Endothelial cell of umbilical vein (primary cell): Measurements from ENCODE around the gene CD300C.

Experiments used
- CTCF ChIP-seq, 2 donors: IDR thresholded peaks; 1 replicate in 1 of 2; 2 replicates in 1 of 2; pipeline ENCODE4 v1.5.1; 2011; ENCODE audit warnings: low read length in 2 of 2, mild to moderate bottlenecking in 2 of 2, moderate library complexity in 2 of 2, control low read depth in 1 of 2, inconsistent platforms in 1 of 2, low read depth in 1 of 2; ENCODE audit not compliant: insufficient read depth in 1 of 2; ENCODE audit errors: extremely low read depth in 1 of 2
- EZH2 ChIP-seq: IDR thresholded peaks from 2 replicates; pipeline ENCODE4 v1.6.1; 2012; ENCODE audit warnings: borderline replicate concordance, low read depth, mild to moderate bottlenecking, moderate library complexity, low read length, inconsistent platforms; ENCODE audit not compliant: severe bottlenecking
- FOS ChIP-seq: IDR thresholded peaks from 2 replicates; pipeline ENCODE4 v1.6.1; 2011; ENCODE audit warnings: mild to moderate bottlenecking, low read length, moderate library complexity, borderline replicate concordance; ENCODE audit not compliant: insufficient read depth
- MYC ChIP-seq: IDR thresholded peaks from one replicate; pipeline ENCODE4 v1.6.1; 2011; ENCODE audit warnings: mild to moderate bottlenecking, low read depth, low read length
- POLR2A ChIP-seq: IDR thresholded peaks from 2 replicates; pipeline ENCODE4 v1.6.1; 2012; ENCODE audit warnings: low read depth, mild to moderate bottlenecking, control low read depth, low read length
- POLR2AphosphoS5 ChIP-seq: IDR thresholded peaks from 2 replicates; pipeline ENCODE4 v1.6.1; 2012; ENCODE audit warnings: low read depth, mild to moderate bottlenecking, control low read depth, low read length, moderate library complexity; ENCODE audit not compliant: insufficient read depth

- TF ChIP-seq CTCF (IDR thresholded peaks at IDR 0.05; ENCODE audit: extremely low read depth in 1 of 2, insufficient read depth in 1 of 2, low read depth in 1 of 2, low read length in 2 of 2) = no peak
- TF ChIP-seq POLR2AphosphoS5 = no peak
- TF ChIP-seq POLR2A = no peak
- no peak for TF ChIP-seq FOS
- no peak for TF ChIP-seq EZH2
- no peak for TF ChIP-seq MYC
Observed at GRCh38 chr17:74563358-74563757, 17.4 kb upstream of the CD300C start.
